IPS-NIHi11 (cell line): ENCODE data around the gene TOR1A.

ENCODE experiments used
- DNase-seq: peaks from one replicate; pipeline ENCODE4 v3.0.0; 2012; ENCODE audit warnings: mixed read lengths, low spot score

Gene TOR1A

GRCh38 chr9:129823935-129824601, at the start of gene TOR1A:
Gene TOR1A, minus strand, starts transcription at chr9:129824136. Its CDS starts 51 bp downstream, at chr9:129824085.
- DNase-seq: peak; percentile 94

GRCh38 chr9:129871046-129871445, 47.1 kb upstream of the TOR1A start:
- no peak for DNase-seq

- no peak for DNase-seq
Measured at GRCh38 chr9:129869585-129870501, 45.9 kb upstream of the TOR1A start.

- no peak for DNase-seq
Measured at GRCh38 chr9:129868872-129869486, 45.0 kb upstream of the TOR1A start.

- no peak for DNase-seq
Measured at GRCh38 chr9:129868023-129868871, 44.3 kb upstream of the TOR1A start.

GRCh38 chr9:129867136-129868022, 43.4 kb upstream of the TOR1A start:
- DNase-seq: peak; percentile 54

GRCh38 chr9:129866394-129867135, 42.6 kb upstream of the TOR1A start:
- no peak for DNase-seq

- no peak for DNase-seq
Measured at GRCh38 chr9:129865668-129866320, 41.9 kb upstream of the TOR1A start.

- DNase-seq: no peak
Measured at GRCh38 chr9:129864991-129865647, 41.2 kb upstream of the TOR1A start.

GRCh38 chr9:129863059-129863690, 39.2 kb upstream of the TOR1A start:
- no peak for DNase-seq

- DNase-seq: no peak
Measured at GRCh38 chr9:129861447-129861827, 37.5 kb upstream of the TOR1A start.

GRCh38 chr9:129860653-129861446, 36.9 kb upstream of the TOR1A start:
- no peak for DNase-seq

GRCh38 chr9:129858167-129858962, 34.4 kb upstream of the TOR1A start:
- no peak for DNase-seq

GRCh38 chr9:129857207-129857606, 33.3 kb upstream of the TOR1A start:
- DNase-seq: no peak

GRCh38 chr9:129854588-129855110, 30.7 kb upstream of the TOR1A start:
- DNase-seq: no peak

GRCh38 chr9:129853614-129854013, 29.7 kb upstream of the TOR1A start:
- no peak for DNase-seq

GRCh38 chr9:129852579-129852978, 28.6 kb upstream of the TOR1A start:
- no peak for DNase-seq
